MCF 10A (cell line): Measurements from ENCODE around the gene BCKDK. TPM values are rescaled to one million over a fixed set of nuclear protein-coding genes. Genes with fewer than 3 reads are reported as not detected.

Source experiments
- BruUV-seq: library from RNA; stranded (reverse); fragments of 400-500 nt; replicated peaks from 2 replicates; lab custom pipeline; 2021; lab: Mats Ljungman, UMichigan
- CTCF ChIA-PET: fragments of 300-600 bp; sonication (Branson Sonifier 250); formaldehyde crosslinking; extraction: SDS; loops from one replicate; lab custom pipeline; 2021; ENCODE audit warnings: antibody characterized with exemption, inconsistent platforms; lab: Yijun Ruan, JAX
- POLR2A ChIA-PET: fragments of 300-600, 350-650 bp; sonication (Branson Sonifier 250); formaldehyde crosslinking; extraction: SDS; loops from one replicate; lab custom pipeline; 2020; ENCODE audit warnings: antibody characterized with exemption, inconsistent platforms; lab: Yijun Ruan, JAX
- DNase-seq: peaks from one replicate; pipeline ENCODE4 v3.0.0-alpha.2; 2018; ENCODE audit not compliant: unreplicated experiment
- H3K27ac Mint-ChIP-seq: one replicate; pipeline ENCODE4 v1.8.0; 2022; ENCODE audit warnings: mild to moderate bottlenecking, low read depth, mixed read lengths; ENCODE audit not compliant: unreplicated experiment
- H3K27me3 Mint-ChIP-seq: one replicate; pipeline ENCODE4 v1.8.0; 2022; ENCODE audit warnings: mixed read lengths; ENCODE audit not compliant: insufficient read depth, unreplicated experiment
- H3K36me3 Mint-ChIP-seq: one replicate; pipeline ENCODE4 v1.8.0; 2022; ENCODE audit warnings: mild to moderate bottlenecking, moderate library complexity, mixed read lengths; ENCODE audit not compliant: insufficient read depth, unreplicated experiment
- H3K4me1 Mint-ChIP-seq: one replicate; pipeline ENCODE4 v1.8.0; 2022; ENCODE audit warnings: mixed read lengths; ENCODE audit not compliant: insufficient read depth, unreplicated experiment
- H3K4me3 Mint-ChIP-seq: one replicate; pipeline ENCODE4 v1.8.0; 2022; ENCODE audit warnings: mild to moderate bottlenecking, moderate library complexity, mixed read lengths; ENCODE audit not compliant: unreplicated experiment
- H3K9me3 Mint-ChIP-seq: one replicate; pipeline ENCODE4 v1.8.0; 2022; ENCODE audit warnings: mixed read lengths; ENCODE audit not compliant: unreplicated experiment
- intact Hi-C: fragments of 100-400 bp; cut with micrococcal nuclease; formaldehyde crosslinking; loops from 2 replicates; pipeline ENCODE4 v1.14.1; 2022
- total RNA-seq: library from RNA; stranded (reverse); gene quantifications from 2 replicates; pipeline ENCODE4 v1.2.3, GENCODE V29; 2022
- TF ChIP-seq, protein P1 (sequence below): fragments of 200-600 bp; IDR thresholded peaks from one replicate; pipeline ENCODE4 v1.8.0; 2022; ENCODE audit warnings: antibody characterized with exemption, mild to moderate bottlenecking; ENCODE audit not compliant: unreplicated experiment

The BCKDK gene
- total RNA-seq, 1 experiment from 2014 or later, result 41.0 TPM

DNA sequence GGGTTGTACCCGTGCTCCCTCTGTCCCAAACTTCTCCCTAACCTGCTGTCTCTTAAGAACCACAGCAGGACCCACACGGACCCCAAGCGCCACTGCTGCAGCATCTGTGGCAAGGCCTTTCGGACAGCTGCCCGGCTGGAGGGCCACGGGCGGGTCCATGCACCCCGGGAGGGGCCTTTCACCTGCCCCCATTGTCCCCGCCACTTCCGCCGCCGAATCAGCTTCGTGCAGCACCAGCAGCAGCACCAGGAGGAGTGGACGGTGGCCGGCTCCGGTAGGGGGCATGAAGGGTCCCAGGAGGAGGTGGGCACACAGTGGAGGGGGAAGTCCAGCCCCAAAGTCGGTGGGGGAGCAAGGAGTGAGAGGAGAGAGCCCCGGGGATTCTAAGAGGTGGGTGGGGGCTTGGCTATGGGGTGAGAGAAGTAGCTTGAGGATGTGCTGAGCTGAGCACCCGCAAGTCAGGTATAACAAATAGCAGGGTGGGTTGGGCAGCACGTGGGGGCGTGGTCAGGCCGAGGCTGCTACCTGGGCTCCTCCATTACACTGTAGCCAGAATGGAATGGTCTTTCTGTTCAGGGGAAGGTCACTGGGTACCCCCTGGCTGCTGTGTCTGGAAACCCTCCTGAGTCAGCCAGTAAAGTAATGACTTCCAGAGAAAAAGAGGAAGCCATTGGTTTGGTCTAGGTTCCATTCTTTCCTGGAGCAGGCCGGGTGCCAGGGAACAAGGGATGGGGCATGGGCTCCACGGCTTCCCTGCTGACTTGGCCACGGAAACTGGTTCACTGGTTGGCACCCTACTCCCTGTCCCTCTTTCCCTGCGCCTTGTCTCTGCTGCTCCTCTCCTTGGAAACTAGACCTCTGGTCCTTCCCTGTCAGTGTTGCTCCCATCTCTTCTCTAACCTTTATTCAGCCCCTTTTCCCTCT lies 26.5 kb upstream of the BCKDK start:
- ChIA-PET CTCF (interaction anchor here (0.6 kb wide), 1 partner anchor 355 kb away, joined by 3 read pairs; no protein-coding TSS in a partner anchor), POLR2A (interaction anchor here (0.6 to 1.0 kb wide), 3 partner anchors 10 to 363 kb away, joined by 3 read pairs; no protein-coding TSS in a partner anchor)
- Mint-ChIP-seq H3K9me3 (no peaks in the 10 kb centered on the region), H3K36me3 (peaks cover 21% of the 10 kb centered on the region), H3K4me1 (peaks cover 6% of the 10 kb centered on the region), H3K27ac (peak overlapping the region; percentile 6), H3K27me3 (no peaks in the 10 kb centered on the region), H3K4me3 (no peak overlapping the region)
- TF ChIP-seq, protein P1, sequence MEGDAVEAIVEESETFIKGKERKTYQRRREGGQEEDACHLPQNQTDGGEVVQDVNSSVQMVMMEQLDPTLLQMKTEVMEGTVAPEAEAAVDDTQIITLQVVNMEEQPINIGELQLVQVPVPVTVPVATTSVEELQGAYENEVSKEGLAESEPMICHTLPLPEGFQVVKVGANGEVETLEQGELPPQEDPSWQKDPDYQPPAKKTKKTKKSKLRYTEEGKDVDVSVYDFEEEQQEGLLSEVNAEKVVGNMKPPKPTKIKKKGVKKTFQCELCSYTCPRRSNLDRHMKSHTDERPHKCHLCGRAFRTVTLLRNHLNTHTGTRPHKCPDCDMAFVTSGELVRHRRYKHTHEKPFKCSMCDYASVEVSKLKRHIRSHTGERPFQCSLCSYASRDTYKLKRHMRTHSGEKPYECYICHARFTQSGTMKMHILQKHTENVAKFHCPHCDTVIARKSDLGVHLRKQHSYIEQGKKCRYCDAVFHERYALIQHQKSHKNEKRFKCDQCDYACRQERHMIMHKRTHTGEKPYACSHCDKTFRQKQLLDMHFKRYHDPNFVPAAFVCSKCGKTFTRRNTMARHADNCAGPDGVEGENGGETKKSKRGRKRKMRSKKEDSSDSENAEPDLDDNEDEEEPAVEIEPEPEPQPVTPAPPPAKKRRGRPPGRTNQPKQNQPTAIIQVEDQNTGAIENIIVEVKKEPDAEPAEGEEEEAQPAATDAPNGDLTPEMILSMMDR, result no peak
- BruUV-seq, result no TSS peak
- no peak for DNase-seq
- intact Hi-C loops, result no loop called here

DNA sequence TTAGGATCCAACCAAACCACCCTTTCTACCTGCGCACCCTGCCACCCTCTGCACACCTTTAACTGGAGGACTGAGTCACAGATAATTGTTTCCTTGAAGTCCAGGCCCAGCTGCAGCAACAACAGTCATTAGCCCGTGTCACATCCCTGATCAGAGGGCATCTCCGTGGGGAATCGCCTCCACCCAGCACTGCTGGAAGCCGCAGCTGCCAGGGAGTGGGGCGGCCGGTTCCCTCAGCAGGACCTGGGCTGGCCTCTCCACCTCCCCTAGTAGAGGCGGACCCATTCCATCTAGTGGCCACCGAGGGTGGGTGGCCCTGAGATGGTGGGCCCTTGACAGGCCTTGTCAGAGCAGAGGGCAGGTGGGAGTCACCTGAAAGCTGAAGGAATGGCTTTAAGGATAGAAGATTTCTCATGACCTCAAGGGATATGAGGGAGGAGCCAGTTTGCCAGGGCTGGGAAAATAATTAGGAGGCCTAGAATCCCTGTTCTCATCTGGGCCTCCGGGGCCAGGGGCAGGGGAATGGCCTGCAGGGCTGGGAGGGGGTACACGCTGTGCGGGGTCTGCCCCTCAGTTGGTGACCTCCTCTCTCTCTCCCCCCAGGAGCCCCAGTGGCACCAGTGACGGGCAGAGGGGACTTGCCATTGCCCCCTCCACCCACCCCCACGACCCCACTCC lies 25.7 kb upstream of the BCKDK start:
- peaks cover 17% of the 10 kb centered on the region for H3K36me3 Mint-ChIP-seq
- H3K4me3 Mint-ChIP-seq, result no peak overlapping the region
- TF ChIP-seq, protein P1, result no peak
- intact Hi-C loops, result no loop called here
- ChIA-PET POLR2A (no interaction called here), CTCF (interaction anchor here (0.8 kb wide), 1 partner anchor 12 kb away, joined by 5 read pairs; the partner anchor contains the start of gene VKORC1)
- H3K9me3 Mint-ChIP-seq, result no peaks in the 10 kb centered on the region
- H3K27me3 Mint-ChIP-seq, result no peaks in the 10 kb centered on the region
- peaks cover 6% of the 10 kb centered on the region for H3K4me1 Mint-ChIP-seq
- no peak for DNase-seq
- peak overlapping the region; percentile 6 for H3K27ac Mint-ChIP-seq
- BruUV-seq, result no TSS peak

DNA sequence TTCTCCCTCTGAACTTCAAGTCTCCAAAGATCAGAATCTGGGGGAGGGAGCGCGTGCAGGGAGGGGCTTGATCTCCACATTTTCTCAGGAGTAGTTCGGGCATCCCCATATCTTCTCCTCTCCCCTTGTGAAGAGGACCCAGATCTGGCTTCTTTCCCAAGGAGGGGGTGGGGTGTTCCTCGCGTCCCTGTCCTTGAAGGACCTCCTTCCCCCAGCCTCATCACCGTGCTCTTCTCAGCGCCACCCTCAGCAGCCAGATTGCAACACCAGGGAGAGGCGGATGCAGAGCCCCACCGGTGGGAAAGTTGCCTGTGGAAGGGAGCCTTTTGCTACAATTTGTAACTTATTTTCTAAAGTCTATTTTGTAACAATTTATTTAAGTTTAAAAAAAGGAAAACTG lies 25.1 kb upstream of the BCKDK start:
- no peak for DNase-seq
- H3K27me3 Mint-ChIP-seq, result no peaks in the 10 kb centered on the region
- BruUV-seq, result no TSS peak
- H3K36me3 Mint-ChIP-seq, result peaks cover 13% of the 10 kb centered on the region
- no peak overlapping the region for H3K4me3 Mint-ChIP-seq
- intact Hi-C loops, result no loop called here
- CTCF ChIA-PET, result interaction anchor here (0.8 kb wide), 1 partner anchor 12 kb away, joined by 5 read pairs; the partner anchor contains the start of gene VKORC1
- H3K4me1 Mint-ChIP-seq, result peaks cover 6% of the 10 kb centered on the region
- no peak overlapping the region for H3K27ac Mint-ChIP-seq
- no peaks in the 10 kb centered on the region for H3K9me3 Mint-ChIP-seq
- POLR2A ChIA-PET, result interaction anchor here (2.0 kb wide), 1 partner anchor 9 kb away, joined by 6 read pairs; the partner anchor contains the start of genes ZNF646 and ZNF668
- TF ChIP-seq, protein P1, result no peak

GRCh38 chr16:31083556-31083955 lies 24.6 kb upstream of the BCKDK start:
- TF ChIP-seq, protein P1, result no peak
- no peak for DNase-seq
- intact Hi-C loops, result no loop called here
- peaks cover 13% of the 10 kb centered on the region for H3K36me3 Mint-ChIP-seq
- no peak overlapping the region for H3K4me3 Mint-ChIP-seq
- peaks cover 6% of the 10 kb centered on the region for H3K4me1 Mint-ChIP-seq
- no peak overlapping the region for H3K27ac Mint-ChIP-seq
- H3K9me3 Mint-ChIP-seq, result no peaks in the 10 kb centered on the region
- H3K27me3 Mint-ChIP-seq, result no peaks in the 10 kb centered on the region
- no TSS peak for BruUV-seq
- POLR2A ChIA-PET, result interaction anchor here (2.0 kb wide), 1 partner anchor 10 kb away, joined by 6 read pairs; the partner anchor contains the start of genes ZNF646 and ZNF668
- CTCF ChIA-PET, result no interaction called here
